NCI-H2227 (cell line): ENCODE results near the gene MBD2.
A peak's percentile ranks its signal among the peaks of the same experiment; 100 is the strongest.
"Not testable (repeated sequence)": the region's sequence is repeated elsewhere in the genome, so short reads cannot be mapped to it uniquely, and the experiment has no call there.

Experiments
- DNase-seq: peaks from one replicate; lab custom pipeline; 2025; ENCODE audit not compliant: unreplicated experiment; lab: John Stamatoyannopoulos, UW

Gene MBD2

GRCh38 chr18:54238173-54238936 lies 13.9 kb upstream of the MBD2 start:
- DNase-seq, result no peak

GRCh38 chr18:54235871-54236270 lies 11.4 kb upstream of the MBD2 start:
- DNase-seq, result no peak

- no peak for DNase-seq
Observed at GRCh38 chr18:54233747-54234146, 9.3 kb upstream of the MBD2 start.

- DNase-seq, result no peak
Observed at GRCh38 chr18:54233228-54233625, 8.8 kb upstream of the MBD2 start.

GRCh38 chr18:54232485-54233227 lies 8.2 kb upstream of the MBD2 start:
- no peak for DNase-seq

GRCh38 chr18:54229421-54230059 lies 5.1 kb upstream of the MBD2 start:
- DNase-seq, result no peak

GRCh38 chr18:54228364-54228763 lies 3.9 kb upstream of the MBD2 start:
- no peak for DNase-seq

- DNase-seq, result peak; percentile 57
Observed at GRCh38 chr18:54223568-54224241, 764 bp downstream of the MBD2 start.

GRCh38 chr18:54222922-54223567 lies 1.4 kb downstream of the MBD2 start:
- DNase-seq, result peak; percentile 57

GRCh38 chr18:54220406-54220805 lies 4.1 kb downstream of the MBD2 start:
- no peak for DNase-seq

GRCh38 chr18:54218803-54219202 lies 5.7 kb downstream of the MBD2 start:
- DNase-seq, result not testable (repeated sequence)

GRCh38 chr18:54218299-54218698 lies 6.2 kb downstream of the MBD2 start:
- no peak for DNase-seq

GRCh38 chr18:54217624-54218023 lies 6.8 kb downstream of the MBD2 start:
- DNase-seq, result no peak

- DNase-seq, result no peak
Observed at GRCh38 chr18:54215069-54215468, 9.4 kb downstream of the MBD2 start.

- DNase-seq, result peak; percentile 70
Observed at GRCh38 chr18:54210463-54210862, 14.0 kb downstream of the MBD2 start.

GRCh38 chr18:54209471-54210180 lies 14.8 kb downstream of the MBD2 start:
- no peak for DNase-seq

- DNase-seq, result no peak
Observed at GRCh38 chr18:54206447-54206846, 18.0 kb downstream of the MBD2 start.

GRCh38 chr18:54205959-54206358 lies 18.5 kb downstream of the MBD2 start:
- DNase-seq, result no peak

- not testable (repeated sequence) for DNase-seq
Observed at GRCh38 chr18:54205448-54205847, 19.0 kb downstream of the MBD2 start.

GRCh38 chr18:54204883-54205282 lies 19.6 kb downstream of the MBD2 start:
- DNase-seq, result no peak
